GM18873 (cell line): Measurements from ENCODE around the gene GUCY1B1.
"Not testable (repeated sequence)": the region's sequence is repeated elsewhere in the genome, so short reads cannot be mapped to it uniquely, and the experiment has no call there.

Experiments used
- ATAC-seq: cut with Tn5 transposase; IDR thresholded peaks from one replicate; pipeline ENCODE4 v1.9.1; 2021; ENCODE audit warnings: mild to moderate bottlenecking, moderate library complexity, moderate number of reproducible peaks; ENCODE audit not compliant: unreplicated experiment, low FRiP score

Gene GUCY1B1

DNA sequence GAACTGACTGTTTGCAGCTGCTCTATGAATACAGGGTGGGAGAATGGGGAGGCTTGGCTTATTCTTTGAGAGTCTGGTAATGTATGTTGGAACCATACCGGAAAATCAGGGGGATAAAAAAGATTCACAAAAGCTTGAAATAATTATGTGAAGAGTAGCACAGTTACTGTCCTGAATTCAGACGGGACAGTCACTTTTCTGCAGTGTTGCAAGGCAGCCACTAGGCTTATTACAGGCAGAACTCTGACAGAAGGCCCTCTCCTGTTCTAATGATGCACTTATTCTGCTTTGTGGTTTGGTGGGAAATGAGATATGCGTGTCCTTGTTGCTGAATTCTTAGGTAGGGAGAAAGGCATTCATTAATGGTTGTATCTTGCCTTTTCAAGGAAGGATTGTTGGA lies 37.2 kb downstream of the GUCY1B1 start:
- ATAC-seq, result no peak

DNA sequence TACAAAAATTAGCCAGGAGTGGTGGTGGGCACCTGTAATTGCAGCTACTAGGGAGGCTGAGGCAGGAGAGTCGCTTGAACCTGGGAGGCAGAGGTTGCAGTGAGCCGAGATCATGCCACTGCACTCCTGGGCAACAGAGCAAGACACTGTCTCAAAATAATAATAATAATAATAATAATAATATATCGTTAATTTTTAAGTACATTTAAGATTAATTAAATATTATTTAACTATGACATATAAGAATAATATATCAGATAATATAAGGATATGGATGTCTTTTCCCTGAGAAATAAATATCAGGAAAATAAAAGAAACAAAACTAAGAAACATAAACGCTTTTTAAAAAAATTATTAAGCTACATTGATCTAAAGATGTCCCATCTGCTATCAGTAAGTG lies 38.8 kb downstream of the GUCY1B1 start:
- ATAC-seq, result not testable (repeated sequence)

DNA sequence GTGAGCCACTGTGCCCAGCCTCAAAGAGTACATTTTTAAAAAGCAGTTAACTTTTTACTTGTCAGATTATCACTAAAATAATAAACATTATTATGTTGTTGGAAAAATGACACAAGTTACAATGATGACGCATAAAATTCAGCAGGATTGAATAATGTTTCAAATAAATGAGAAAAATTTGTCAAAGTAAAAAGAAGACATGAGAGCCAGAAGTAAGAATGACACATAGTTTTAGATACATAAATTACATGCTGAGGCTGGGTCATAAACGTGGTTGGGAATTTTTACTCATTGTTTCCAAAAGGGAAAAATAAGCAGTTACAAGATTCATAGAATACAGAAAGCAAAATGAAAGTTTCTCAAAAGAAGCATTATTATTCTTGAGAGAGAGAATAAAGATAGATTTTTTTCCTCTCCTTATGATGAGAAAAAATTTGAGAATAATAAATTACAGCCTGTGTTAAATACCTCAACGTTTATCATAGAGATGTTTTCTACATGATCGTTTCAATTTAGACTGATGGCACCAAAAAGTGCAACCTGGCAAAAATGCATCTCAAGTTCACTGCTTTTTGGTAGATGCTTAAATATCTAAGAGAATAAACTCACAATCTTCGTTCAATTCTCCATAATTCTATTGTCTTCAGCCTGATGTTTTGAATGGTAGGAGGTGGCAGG lies 40.4 kb downstream of the GUCY1B1 start:
- no peak for ATAC-seq

DNA sequence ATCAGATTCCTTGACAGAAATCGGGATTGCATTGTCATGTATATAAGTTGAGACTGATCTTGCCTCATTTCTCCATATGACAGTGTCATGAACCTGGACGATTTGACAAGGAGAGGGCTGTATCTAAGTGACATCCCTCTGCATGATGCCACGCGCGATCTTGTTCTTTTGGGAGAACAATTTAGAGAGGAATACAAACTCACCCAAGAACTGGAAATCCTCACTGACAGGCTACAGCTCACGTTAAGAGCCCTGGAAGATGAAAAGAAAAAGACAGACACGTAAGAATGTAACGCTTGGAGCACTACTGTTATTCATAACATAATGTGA lies 40.9 kb downstream of the GUCY1B1 start:
- ATAC-seq, result no peak

DNA sequence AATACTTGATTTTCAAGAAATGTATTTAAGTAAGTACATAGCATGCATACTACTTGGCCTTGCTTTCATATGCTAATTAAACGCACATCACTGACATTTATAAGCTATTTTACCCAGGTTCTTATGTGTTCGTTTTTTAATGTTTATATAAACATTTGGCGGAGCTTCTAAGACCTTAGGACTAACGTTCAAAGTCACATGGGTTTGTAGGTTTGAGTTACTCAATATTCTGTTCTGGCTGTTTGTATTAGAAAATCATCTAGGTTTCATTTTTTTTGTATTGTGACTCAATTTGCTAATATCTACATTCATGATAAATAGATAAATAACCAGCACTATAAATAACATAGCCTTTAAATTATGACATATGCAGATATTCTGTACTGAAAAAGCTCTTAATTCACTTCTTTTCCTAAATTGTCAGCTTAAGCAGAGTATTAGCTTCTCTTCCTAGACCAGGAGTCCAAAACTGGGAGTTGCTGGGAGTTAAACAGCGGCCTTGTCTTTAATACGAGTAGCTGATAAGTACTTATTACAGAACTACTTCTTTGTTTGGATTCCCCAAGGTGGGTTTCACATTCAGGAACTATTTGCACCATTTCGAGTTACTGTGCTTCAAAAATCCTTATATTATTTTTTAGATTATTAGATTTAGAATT lies 42.0 kb downstream of the GUCY1B1 start:
- no peak for ATAC-seq

DNA sequence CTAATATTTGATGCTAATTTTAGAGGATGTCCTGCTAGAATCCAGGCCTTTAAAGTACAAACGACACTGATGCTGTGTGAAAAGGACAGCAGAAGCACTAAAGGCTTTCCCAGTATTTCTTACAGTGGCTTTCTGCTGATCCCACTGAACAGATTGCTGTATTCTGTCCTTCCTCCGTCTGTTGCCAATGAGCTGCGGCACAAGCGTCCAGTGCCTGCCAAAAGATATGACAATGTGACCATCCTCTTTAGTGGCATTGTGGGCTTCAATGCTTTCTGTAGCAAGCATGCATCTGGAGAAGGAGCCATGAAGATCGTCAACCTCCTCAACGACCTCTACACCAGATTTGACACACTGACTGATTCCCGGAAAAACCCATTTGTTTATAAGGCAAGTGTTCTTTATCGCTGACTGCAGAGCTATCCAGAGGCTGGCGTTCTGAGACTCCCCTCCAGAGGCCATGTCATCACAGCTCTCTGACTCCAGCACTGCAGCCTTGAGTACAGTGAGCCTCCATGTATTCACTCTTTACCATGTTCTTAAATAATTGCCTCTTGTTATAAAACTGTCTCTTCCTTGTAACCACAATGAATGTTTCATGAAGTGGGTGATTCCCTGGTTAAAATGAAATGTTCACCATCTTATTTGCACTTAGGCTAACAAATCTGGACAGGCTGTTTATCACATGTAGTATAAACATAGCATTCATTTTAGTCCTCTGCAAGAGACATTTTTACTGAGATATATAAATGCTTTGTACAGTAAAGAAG lies 43.6 kb downstream of the GUCY1B1 start:
- no peak for ATAC-seq

DNA sequence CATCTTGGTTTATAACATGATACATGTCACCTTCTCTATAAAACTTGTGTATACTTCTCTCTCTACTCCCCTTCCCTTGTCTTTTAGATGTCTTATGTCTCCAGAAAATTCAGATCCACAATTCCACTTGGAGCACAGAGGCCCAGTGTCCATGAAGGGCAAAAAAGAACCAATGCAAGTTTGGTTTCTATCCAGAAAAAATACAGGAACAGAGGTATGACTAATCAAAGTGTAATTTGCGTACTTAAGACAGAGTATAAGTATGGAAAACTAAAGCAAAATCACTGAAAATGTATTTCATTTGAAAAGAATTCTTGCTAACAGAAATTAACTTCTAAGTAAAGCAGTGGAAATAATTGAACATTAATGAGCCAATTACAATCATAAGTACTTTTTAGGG lies 46.2 kb downstream of the GUCY1B1 start:
- ATAC-seq, result no peak

DNA sequence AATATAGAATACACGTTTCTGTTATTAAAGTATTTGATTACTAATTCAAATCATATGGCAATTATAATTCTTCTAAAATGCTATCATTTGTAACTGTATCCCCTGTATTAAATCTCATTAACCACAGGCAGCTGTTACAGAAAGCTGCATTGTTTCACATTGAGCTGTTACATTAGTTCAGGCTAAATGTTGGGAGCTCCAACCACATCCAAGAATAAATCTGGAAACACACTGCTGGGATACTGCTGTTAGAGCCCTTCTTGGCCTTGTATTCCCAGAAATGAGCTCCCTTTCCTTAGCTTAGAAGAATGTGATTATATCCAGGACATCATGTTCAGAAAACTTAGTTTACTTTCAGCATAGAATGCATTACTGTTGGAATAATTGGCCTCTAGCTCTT lies 48.2 kb downstream of the GUCY1B1 start:
- no peak for ATAC-seq

DNA sequence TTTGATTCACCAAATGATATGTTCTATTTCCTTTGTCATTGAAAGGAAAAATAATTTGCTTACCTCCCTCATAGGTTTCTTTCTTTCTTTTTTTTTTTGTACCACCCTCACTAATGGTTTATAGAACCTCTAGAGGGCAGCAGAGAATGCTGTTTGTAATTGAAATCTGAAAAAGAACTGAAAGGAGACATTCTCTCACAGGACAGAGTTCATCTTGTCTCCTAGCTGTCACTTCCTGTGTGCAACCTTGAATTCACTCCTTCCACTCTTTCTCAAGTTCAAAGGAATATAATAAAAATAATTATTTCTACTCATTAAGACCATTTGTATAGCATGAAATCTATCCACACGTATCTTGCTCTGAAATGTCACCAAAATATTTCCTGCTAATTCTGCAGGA lies 51.0 kb downstream of the GUCY1B1 start:
- ATAC-seq, result peak; percentile 96

DNA sequence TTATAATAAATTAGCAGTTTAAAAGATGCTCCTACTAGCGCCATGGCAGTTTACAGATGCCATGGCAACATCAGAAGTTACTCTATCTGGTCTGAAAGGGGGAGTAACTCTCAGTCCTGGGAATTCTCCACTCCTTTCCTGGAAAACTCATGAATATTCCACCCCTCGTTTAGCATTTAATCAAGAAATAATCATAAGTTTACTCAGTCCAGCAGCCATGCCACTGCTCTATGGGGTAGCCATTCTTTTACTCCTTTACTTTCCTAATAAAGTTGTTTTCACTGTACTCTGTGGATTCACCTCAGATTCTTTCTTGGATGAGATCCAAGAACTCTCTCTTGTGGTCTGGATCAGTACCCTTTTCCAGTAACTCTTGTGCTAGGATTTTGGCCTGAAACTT lies 52.3 kb downstream of the GUCY1B1 start:
- ATAC-seq, result no peak

DNA sequence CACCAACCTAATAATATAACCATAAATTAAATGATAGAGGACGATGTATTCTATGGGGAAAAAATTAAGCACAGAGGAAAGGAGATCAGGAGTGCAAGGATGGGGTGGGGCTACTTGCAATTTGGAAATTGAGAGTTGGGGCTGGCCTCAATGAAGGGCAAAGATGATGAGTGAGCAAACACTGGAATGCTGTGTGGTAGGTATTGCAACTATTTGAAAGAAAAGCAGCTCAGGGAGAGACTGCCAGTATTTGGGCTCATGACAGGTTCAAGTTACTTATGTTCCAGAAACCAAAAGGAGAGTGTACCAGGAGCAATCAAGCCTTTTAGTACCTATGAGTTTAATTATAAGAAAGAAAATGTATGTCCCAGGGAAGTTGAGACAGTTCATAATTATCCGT lies 59.8 kb downstream of the GUCY1B1 start:
- ATAC-seq, result no peak

DNA sequence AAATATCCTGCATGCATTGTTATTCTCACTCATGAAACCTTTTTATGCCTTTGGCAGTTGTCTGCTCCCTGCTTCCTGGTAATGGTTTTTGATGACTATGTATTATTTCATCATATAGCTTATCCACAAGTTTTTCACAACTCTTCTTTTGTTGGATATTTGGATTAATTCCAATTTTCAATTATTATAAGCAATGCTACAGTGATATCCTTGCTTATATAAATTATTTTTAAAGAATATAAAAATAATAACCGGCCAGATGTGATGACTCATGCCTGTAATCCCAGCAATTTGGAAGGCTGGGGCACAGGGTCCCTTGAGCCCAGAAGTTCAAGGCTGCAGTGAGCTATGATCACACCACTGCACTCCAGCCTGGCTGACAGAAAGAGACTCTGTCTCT lies 60.2 kb downstream of the GUCY1B1 start:
- ATAC-seq, result no peak

DNA sequence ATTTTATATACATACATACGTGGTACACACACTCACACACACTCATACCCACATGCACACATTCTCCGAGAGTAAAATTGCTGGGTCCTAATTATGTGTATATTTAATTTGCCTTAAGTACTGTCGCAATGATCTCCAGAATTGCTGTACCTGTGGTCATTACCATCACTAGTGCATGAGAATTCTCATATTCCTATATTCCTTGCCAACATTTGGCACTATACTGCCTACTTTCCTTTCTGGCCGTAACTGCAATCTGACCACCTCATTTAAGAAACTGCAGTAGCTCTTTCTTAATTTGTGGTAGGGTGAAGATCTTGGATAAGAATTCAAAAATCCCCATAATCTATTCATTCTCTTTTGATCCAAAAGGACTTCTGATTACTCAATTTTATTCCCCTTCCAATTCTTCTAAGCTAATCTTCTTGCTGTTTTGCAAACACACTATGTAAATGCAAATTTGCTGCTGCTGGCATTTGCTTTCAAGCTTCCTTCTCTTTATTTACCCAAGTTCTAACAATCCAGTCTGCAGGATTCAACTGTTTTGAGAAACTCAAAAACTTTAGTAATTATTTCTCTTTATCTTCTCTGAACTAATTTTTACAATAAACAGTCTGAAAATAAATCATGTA lies 62.2 kb downstream of the GUCY1B1 start:
- ATAC-seq, result no peak

DNA sequence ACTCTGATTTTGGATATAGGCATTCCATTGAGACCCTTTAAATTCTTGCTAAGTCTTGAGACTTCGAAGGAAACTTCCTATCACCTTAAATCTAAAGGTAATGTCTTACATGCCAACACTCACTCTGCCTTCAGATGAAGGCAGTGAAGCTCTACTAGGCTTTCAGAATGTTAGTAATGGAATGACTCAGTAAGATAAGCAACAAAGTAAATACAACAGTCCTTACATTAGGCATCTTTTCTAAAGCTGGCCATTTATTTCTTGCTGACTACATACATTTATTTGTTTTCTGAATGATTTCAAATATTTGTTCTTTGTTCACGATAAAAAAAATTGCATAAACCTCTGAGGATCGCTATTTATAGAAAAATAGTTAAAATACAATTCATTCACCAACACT lies 63.8 kb downstream of the GUCY1B1 start:
- ATAC-seq, result no peak

DNA sequence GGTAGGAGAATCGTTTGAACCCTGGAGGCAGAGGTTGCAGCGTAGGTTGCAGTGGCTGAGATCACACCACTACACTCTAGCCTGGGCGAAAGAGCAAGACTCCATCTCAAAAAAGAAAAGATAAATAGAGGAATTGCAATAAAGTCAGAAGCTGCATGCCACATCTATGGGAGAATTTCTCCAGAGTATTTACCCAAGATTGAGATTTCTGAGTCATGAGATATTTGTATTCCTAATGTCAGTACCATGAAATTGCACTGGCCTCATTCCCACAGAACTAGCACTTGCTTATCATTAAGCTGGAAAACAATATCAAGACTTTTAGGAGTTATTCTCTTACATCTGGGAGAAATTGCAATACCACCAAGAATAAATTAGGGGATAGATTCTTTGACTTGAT lies 69.8 kb downstream of the GUCY1B1 start:
- ATAC-seq, result no peak

DNA sequence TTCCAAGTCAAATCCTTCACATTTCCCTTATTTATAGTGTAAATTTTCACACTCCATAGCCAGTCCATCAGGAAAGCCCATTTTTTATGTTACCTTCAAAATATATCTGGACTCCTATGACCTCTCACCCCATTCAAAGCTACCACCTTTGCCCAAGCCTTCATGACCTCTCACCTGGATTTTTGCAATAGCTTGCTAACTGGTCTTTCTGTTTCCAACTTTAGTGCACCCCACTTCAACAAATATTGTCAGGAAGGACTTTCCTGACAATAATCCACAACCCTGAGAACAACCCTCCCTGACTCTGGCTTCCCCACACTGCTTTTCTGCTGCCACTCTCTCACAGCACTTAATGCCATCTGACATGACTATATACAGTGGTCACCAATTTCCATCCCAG lies 73.8 kb downstream of the GUCY1B1 start:
- no peak for ATAC-seq

DNA sequence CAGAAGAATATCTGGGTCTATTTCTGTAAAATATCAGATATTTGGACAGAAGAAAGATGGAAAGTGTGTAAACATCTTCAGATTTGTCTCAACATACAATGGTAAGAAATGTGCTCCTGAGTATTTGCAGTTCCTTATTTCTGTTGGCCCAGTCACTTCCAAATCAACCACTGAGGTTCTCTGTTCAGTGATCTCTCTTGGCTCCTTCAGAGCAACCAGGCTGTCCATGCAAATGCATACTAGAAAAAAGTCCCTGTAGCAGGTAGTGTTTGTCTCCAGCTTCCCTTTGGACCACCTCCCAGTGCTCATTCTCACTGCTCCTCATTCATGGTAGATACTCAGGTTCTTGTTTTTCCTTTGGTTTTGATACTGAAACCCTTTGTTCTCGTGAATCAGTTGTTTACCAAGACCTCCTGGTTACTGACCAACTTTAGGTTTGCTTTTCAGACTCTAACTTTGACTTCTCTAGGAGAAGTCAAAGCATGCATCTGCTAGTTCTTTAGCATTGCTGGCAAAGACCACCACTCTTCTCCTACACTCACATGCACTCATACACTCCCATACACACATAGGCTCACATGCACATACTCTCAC lies 78.5 kb downstream of the GUCY1B1 start:
- no peak for ATAC-seq

DNA sequence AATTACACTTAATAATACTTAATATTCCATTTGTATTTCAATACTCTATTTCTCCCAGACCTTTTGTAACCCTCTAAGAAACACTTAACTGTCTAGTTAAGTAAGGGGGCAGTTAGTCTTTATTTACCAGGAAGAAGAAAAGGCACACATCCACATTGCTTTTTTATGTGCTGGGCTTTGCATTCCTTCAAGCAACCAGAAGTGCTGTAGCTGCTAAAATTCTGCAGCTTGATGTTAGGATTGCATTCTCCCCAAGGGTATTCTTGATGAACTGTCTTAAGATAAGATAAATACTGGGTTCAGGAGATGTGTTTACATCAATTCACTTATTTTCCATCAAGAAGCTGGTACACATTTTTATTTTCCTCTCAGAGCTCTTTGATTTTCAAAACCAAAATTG lies 83.3 kb downstream of the GUCY1B1 start:
- no peak for ATAC-seq

DNA sequence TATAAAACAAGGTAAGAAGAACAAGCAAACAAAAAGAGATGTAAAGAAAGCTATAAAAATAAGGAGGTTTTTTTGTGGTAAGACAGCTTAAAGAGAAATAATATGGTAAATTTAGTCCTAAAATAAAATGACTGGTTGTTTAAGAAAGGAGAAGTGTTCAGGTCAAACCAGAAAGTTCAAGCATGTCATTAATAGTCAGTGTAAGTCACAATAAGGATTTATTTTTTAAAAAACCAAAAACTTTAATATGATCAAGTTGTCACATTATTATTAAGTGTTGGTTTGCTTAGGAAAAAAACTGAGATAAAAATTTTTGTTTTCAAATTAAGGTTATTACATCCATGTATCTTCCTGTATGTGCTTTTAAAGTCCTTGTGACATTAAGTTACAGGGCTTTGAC lies 88.1 kb downstream of the GUCY1B1 start:
- no peak for ATAC-seq

DNA sequence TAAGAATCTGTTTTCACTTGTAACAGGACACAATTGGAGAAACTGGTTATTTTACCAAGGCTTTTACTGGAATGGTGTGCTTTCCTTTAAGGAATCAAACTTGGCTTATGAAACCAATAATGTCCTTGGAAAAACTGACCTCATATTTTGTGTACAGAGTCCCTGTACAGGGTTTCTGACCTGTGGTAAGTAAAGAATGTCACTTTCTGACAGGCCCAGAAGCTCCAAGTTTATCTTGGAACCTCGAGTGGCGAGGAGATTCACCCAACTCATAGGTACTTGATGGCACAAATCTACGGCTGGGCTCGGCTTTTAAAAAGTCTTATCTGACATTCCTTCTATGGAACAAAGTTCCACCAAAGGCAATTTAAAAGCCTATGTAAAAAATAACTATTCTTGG lies 90.2 kb downstream of the GUCY1B1 start:
- no peak for ATAC-seq

DNA sequence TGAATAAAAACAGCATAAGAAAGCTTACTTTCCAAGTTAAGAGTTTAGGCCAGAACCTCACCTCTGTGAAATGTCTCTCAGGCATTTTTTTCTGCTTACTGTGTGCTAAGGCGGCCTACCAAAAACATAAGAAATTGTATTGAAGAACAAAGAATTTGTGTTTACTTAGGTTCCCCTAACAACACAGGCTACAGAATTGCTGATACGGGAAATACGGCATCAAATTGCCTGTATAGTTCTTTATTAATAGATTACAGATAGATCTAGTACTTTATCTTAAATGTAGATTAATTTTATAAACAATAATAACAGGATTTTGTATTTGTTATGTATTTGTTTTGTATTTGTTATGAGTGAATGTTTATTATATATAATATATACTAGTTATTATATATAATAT lies 94.4 kb downstream of the GUCY1B1 start:
- no peak for ATAC-seq
